Thyroid gland (tissue), 4 donors: ENCODE results near the gene INPP5A. TPM values are rescaled to one million over a fixed set of nuclear protein-coding genes. Genes with fewer than 3 reads are reported as not detected.
"Not testable (repeated sequence)": the region's sequence is repeated elsewhere in the genome, so short reads cannot be mapped to it uniquely, and the experiment has no call there.

Experiments
- DNase-seq, 2 donors: peaks; one replicate each; pipeline ENCODE4 v3.0.0-alpha.2; 2019
- H3K27ac ChIP-seq, 3 donors: fragments of 200-600 bp; sonication (generic); 1 replicate in 2 of 3; 2 replicates in 1 of 3; pipeline ENCODE4 v1.5.1; 2016 to 2019; ENCODE audit warnings: mild to moderate bottlenecking in 1 of 3, moderate library complexity in 1 of 3
- H3K27me3 ChIP-seq: fragments of 200-600 bp; sonication (generic); one replicate; pipeline ENCODE4 v1.5.1; 2019
- H3K36me3 ChIP-seq, 2 donors: fragments of 200-600 bp; sonication (generic); one replicate each; pipeline ENCODE4 v1.5.1; 2016 to 2019
- H3K4me1 ChIP-seq, 2 donors: fragments of 200-600 bp; sonication (generic); one replicate each; pipeline ENCODE4 v1.5.1; 2017 to 2019
- H3K4me3 ChIP-seq, 3 donors: fragments of 200-600 bp; sonication (generic); replicated peaks in 1 of 3; 1 replicate in 2 of 3; 2 replicates in 1 of 3; pipeline ENCODE4 v1.5.1; 2016; ENCODE audit warnings: mild to moderate bottlenecking in 1 of 3
- H3K9me3 ChIP-seq: fragments of 200-600 bp; sonication (generic); one replicate; pipeline ENCODE4 v1.5.1; 2017
- POLR2A ChIP-seq, 2 donors: fragments of 450-650 bp; IDR thresholded peaks; one replicate each; pipeline ENCODE4 v1.6.1; 2017; ENCODE audit warnings: antibody characterized with exemption in 2 of 2, mild to moderate bottlenecking in 2 of 2, moderate library complexity in 1 of 2
- WGBS, 2 donors: methylation state at CpG; one replicate each; pipeline ENCODE4 v1.1.5; 2017; 5-methylcytosine and 5-hydroxymethylcytosine counted together
- intact Hi-C: fragments of 100-400 bp; cut with DNase I; formaldehyde crosslinking; loops from one replicate; pipeline ENCODE4 v1.15.1; 2023
- total RNA-seq, 4 donors: library from RNA; depleted of rRNA; stranded (reverse); fragments of >200 nt; gene quantifications; one replicate each; pipeline ENCODE4 v1.2.3, GENCODE V29; 2016
- TF ChIP-seq, protein P1 (sequence below), 6 experiments: fragments of 200-600 bp in 3 of 6; fragments of 450-650 bp in 3 of 6; sonication (generic) in 3 of 6; IDR thresholded peaks; one replicate each; pipeline ENCODE4 v1.5.1; 2016 to 2019; ENCODE audit warnings: antibody characterized with exemption in 6 of 6, mild to moderate bottlenecking in 2 of 6, inconsistent platforms in 1 of 6, moderate library complexity in 1 of 6

Gene INPP5A
- total RNA-seq, 4 donors from 2014 or later, result 30.4 to 75.8 (median 41.1) TPM

DNA sequence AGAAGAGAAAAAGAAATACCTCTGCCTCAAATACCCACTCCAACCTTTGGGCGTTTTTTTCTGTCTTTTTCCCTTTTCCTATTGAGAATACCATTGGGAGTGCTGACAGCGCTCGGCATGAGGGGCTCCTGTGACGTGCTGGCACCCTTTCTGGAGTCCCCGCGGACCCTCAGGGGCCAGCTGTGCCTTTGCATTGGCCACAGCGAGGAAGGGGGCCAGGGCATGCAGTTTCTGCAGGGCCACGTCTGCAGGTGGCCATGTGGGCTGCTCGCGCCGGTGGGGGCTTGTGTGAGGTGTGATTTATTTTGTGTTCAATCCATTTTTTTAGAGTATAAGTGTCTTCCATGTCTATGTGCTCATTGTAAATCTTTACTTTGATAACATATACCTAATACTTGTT, 57.4 kb downstream of the INPP5A start:
- TF ChIP-seq POLR2A (IDR thresholded peaks at IDR 0.05), result no peak
- TF ChIP-seq, protein P1, sequence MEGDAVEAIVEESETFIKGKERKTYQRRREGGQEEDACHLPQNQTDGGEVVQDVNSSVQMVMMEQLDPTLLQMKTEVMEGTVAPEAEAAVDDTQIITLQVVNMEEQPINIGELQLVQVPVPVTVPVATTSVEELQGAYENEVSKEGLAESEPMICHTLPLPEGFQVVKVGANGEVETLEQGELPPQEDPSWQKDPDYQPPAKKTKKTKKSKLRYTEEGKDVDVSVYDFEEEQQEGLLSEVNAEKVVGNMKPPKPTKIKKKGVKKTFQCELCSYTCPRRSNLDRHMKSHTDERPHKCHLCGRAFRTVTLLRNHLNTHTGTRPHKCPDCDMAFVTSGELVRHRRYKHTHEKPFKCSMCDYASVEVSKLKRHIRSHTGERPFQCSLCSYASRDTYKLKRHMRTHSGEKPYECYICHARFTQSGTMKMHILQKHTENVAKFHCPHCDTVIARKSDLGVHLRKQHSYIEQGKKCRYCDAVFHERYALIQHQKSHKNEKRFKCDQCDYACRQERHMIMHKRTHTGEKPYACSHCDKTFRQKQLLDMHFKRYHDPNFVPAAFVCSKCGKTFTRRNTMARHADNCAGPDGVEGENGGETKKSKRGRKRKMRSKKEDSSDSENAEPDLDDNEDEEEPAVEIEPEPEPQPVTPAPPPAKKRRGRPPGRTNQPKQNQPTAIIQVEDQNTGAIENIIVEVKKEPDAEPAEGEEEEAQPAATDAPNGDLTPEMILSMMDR (IDR thresholded peaks at IDR 0.05), result no peak
- Histone ChIP-seq H3K4me1 (peaks cover 4 to 24% of the 10 kb centered on the region in 2 donors), H3K9me3 (no peaks in the 10 kb centered on the region), H3K27ac (no peak overlapping the region), H3K27me3 (no peaks in the 10 kb centered on the region), H3K4me3 (no peak overlapping the region), H3K36me3 (no peaks in the 10 kb centered on the region)
- WGBS, 2 donors, result 86 to 87% methylated on average over 11 of the region's 11 CpGs
- intact Hi-C loops, result no loop called here
- no peak for DNase-seq

DNA sequence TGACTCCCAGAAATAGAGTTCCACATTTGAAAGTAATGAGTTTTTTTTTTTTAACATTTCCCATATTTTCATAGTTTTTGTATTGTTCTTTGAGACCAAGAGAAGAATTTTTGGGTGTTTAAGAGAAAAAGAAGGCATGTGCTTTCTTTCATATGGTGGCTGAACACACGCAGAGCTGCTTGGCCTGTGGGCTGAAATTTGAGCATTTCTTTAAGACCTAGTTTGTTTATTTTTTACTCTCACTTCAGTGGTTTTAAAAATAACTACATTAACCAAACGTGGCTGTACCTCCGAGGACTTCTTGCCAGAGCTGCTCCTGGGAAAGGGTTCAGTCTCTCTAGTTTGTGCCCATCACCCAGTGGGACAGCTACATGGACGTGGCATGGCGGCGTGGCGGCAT, 58.3 kb downstream of the INPP5A start:
- no peak for DNase-seq
- peaks cover 4 to 22% of the 10 kb centered on the region in 2 donors for H3K4me1 ChIP-seq
- intact Hi-C loops, result no loop called here
- H3K27ac ChIP-seq, result no peak overlapping the region
- no peaks in the 10 kb centered on the region for H3K27me3 ChIP-seq
- H3K36me3 ChIP-seq, result no peaks in the 10 kb centered on the region
- no peak for TF ChIP-seq POLR2A (IDR thresholded peaks at IDR 0.05)
- TF ChIP-seq, protein P1 (IDR thresholded peaks at IDR 0.05), result no peak
- WGBS, 2 donors, result 23 to 55% methylated on average over 7 of the region's 7 CpGs
- no peaks in the 10 kb centered on the region for H3K9me3 ChIP-seq
- no peak overlapping the region for H3K4me3 ChIP-seq

DNA sequence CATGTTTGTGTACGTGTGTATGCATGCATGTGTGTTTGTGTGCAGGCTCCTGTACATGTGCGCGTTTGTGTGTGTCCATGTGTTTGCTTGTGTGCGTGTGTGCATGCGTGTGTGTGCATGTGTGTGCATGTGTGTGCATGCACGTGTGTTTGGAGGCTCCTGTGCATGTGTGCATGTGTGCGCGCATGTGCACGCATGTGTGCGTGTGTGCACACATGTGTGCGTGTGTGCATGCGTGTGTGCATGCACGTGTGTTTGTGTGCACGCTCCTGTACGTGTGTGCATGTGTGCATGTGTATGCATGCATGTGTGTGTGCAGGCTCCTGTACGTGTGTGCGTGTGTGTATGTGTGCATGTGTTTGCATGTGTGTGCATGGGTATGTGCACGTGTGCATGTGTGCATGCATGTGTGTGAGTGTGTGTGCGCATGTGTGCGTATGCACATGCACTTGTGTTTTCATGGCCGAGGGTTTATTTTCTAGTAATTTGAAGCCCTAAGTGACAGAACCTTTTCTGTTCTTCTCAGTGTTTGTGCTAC, 59.2 kb downstream of the INPP5A start:
- intact Hi-C loops, result no loop called here
- peaks cover 4 to 18% of the 10 kb centered on the region in 2 donors for H3K4me1 ChIP-seq
- no peaks in the 10 kb centered on the region for H3K36me3 ChIP-seq
- no peak for TF ChIP-seq POLR2A (IDR thresholded peaks at IDR 0.05)
- TF ChIP-seq, protein P1 (IDR thresholded peaks at IDR 0.05), result no peak
- no peaks in the 10 kb centered on the region for H3K9me3 ChIP-seq
- 79 to 95% methylated on average over 21 of the region's 21 CpGs for WGBS, 2 donors
- no peak overlapping the region for H3K27ac ChIP-seq
- H3K4me3 ChIP-seq, result no peak overlapping the region
- DNase-seq, result no peak
- H3K27me3 ChIP-seq, result no peaks in the 10 kb centered on the region

DNA sequence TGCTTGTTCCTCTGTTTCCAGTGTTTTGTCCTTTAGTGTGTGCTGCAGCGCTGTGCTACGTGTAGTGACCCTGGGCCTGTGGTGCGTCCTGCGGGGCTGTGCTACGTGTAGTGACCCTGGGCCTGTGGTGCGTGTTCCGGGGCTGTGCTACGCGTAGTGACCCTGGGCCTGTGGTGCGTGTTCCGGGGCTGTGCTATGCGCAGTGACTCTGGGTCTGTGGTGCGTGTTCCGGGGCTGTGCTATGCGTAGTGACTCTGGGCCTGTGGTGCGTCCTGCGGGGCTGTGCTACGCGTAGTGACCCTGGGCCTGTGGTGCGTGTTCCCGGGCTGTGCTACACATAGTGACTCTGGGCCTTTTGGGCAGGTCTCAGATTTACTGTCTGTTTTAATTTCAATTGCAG, 60.1 kb downstream of the INPP5A start:
- 93 to 95% methylated on average over 18 to 20 of the region's 21 CpGs for WGBS, 2 donors
- Histone ChIP-seq H3K9me3 (no peaks in the 10 kb centered on the region), H3K36me3 (no peaks in the 10 kb centered on the region), H3K27me3 (no peaks in the 10 kb centered on the region), H3K4me1 (peaks cover 4 to 20% of the 10 kb centered on the region in 2 donors), H3K4me3 (no peak overlapping the region), H3K27ac (no peak overlapping the region)
- no peak for TF ChIP-seq POLR2A (IDR thresholded peaks at IDR 0.05)
- TF ChIP-seq, protein P1 (IDR thresholded peaks at IDR 0.05), result no peak
- intact Hi-C loops, result no loop called here
- no peak for DNase-seq

DNA sequence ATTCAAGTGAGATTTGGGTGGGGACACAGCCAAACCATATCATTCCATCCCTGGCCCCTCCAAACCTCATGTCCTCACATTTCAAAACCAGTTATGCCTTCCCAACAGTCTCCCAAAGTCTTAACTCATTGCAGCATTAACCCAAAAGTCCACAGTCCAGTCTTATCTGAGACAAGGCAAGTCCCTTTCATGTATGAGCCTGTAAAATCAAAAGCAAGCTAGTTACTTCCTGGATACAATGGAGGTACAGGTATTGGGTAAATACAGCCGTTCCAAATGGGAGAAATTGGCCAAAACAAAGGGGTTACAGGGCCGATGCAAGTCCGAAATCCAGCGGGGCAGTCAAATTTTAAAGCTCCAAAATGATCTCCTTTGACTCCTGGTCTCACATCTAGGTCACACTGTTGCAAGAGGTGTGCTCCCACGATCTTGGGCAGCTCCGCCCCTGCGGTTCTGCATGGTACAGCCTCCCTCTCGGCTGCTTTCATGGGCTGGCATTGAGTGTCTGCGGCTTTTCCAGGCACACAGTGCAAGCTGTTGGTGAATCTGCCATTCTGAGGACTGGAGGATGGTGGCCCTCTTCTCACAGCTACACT, 61.5 kb downstream of the INPP5A start:
- H3K27me3 ChIP-seq, H3K4me3 ChIP-seq, DNase-seq, H3K27ac ChIP-seq, H3K36me3 ChIP-seq, H3K9me3 ChIP-seq, intact Hi-C loops: not testable (repeated sequence)
- 96 to 97% methylated on average over 9 of the region's 9 CpGs for WGBS, 2 donors
- H3K4me1 ChIP-seq, result peaks cover 4 to 20% of the 10 kb centered on the region in 2 donors
